ENCODE data around the gene GRPEL2.

GRPEL2 gene

GRCh38 chr5:149367972-149368645 is 22.8 kb downstream of the GRPEL2 start:
- no peak for TF ChIP-seq CTCF (IDR thresholded peaks at IDR 0.05; ENCODE audit: low read depth, low read length)
- H3K4me3 ChIP-seq (ENCODE audit: low read depth, low read length): no peak overlapping the region

GRCh38 chr5:149370878-149371277 is 25.6 kb downstream of the GRPEL2 start:
- no peak overlapping the region for H3K4me3 ChIP-seq (ENCODE audit: low read depth, low read length)
- TF ChIP-seq CTCF (IDR thresholded peaks at IDR 0.05; ENCODE audit: low read depth, low read length): no peak

GRCh38 chr5:149371296-149371962 is 26.1 kb downstream of the GRPEL2 start:
- H3K4me3 ChIP-seq (ENCODE audit: low read depth, low read length): no peak overlapping the region
- TF ChIP-seq CTCF (IDR thresholded peaks at IDR 0.05; ENCODE audit: low read depth, low read length): peak; percentile 85

GRCh38 chr5:149372076-149372795 is 26.9 kb downstream of the GRPEL2 start:
- no peak overlapping the region for H3K4me3 ChIP-seq (ENCODE audit: low read depth, low read length)
- TF ChIP-seq CTCF (IDR thresholded peaks at IDR 0.05; ENCODE audit: low read depth, low read length): no peak

GRCh38 chr5:149372932-149373331 is 27.6 kb downstream of the GRPEL2 start:
- no peak overlapping the region for H3K4me3 ChIP-seq (ENCODE audit: low read depth, low read length)
- no peak for TF ChIP-seq CTCF (IDR thresholded peaks at IDR 0.05; ENCODE audit: low read depth, low read length)

- no peak for TF ChIP-seq CTCF (IDR thresholded peaks at IDR 0.05; ENCODE audit: low read depth, low read length)
- no peak overlapping the region for H3K4me3 ChIP-seq (ENCODE audit: low read depth, low read length)
These were observed 29.0 kb downstream of the GRPEL2 start for GRCh38 chr5:149374303-149374702.

- no peak overlapping the region for H3K4me3 ChIP-seq (ENCODE audit: low read depth, low read length)
- TF ChIP-seq CTCF (IDR thresholded peaks at IDR 0.05; ENCODE audit: low read depth, low read length): no peak
These were observed 29.5 kb downstream of the GRPEL2 start for GRCh38 chr5:149374801-149375200.
